Stimulated activated CD8-positive, alpha-beta memory T cell treated with anti-CD3 and anti-CD28 coated beads, Interleukin-15, amount 100 ng/mL, for 4 hours (primary cell): ENCODE results near the gene CAPN12.

Experiments
- DNase-seq, 2 donors: peaks; one replicate each; pipeline ENCODE4 v3.0.0-alpha.2; 2020; ENCODE audit warnings: low read depth in 2 of 2

Gene CAPN12

DNA sequence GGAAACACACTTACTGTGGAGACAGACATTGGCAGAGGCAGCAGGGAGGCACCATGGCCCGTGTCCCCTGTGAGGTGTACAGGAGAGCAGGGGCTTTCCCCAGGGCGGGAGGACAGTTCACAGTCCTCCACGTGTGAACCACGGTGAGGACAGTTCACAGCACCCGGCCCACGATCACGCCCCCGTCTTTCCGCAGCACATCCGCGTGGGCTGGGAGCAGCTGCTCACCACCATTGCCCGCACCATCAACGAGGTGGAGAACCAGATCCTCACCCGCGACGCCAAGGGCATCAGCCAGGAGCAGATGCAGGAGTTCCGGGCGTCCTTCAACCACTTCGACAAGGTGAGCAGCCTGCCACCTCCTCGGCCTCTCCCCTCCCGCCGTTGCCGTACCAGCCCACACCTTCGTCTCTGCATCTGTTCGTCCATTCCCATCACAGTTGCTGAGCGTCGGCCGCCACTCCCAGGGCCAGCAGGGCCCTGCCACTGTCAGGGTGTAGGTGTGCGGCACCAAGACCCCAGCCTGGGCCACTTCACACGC, 17.4 kb downstream of the CAPN12 start:
- peak in 1 of 2 donors; percentile 41 for DNase-seq

DNA sequence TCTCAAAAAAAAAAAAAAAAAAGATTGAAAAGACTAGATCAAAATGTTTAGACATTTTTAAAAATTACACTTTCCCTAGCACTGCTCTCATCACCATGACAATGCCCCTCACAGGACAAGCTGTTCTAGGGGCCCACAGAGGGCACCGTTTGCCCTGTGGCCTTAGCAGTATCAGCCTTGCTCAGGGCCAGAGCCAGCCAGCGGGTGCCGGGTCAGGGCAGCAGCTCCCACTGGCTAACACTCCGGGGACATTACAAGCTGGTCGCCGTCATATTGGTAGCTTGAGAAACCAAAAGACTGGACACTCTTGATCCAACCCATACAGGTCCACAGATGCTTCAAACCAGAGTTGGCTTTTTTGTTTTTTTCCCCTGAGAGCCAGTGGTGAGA, 18.0 kb downstream of the CAPN12 start:
- DNase-seq = no peak

DNA sequence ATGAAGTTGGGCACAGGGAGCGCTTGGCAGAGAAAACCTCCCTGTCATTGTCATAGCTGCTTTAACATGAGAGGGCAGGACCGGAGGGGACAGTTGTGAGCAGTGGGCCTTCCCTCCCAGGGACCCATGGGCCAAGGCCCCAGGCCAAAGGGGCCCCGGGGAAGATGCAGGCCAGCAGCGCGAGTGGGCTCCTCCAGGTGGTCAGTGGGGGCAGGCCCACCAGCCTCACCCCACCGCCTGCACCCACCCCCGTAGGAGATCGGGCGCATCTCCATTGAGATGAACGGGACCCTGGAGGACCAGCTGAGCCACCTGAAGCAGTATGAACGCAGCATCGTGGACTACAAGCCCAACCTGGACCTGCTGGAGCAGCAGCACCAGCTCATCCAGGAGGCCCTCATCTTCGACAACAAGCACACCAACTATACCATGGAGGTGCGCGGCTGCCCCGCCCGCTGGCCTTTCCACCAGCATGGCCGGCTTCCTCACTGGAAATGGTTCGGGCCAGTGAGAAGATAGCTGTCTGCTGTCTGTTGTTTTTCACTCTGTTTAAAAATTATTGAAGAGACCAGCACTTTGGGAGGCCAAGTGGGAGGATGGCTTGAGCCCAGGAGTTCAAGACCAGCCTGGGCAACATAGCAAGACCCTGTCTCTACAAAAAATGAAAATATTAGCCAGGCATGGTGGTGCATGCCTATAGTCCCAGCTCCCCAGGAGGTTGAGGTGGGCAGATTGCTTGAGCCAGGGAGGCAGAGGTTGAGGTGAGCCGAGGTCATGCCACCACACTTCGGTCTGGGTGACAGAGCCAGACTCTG, 18.6 kb downstream of the CAPN12 start:
- no peak for DNase-seq

GRCh38 chr19:38723990-38724854, 20.1 kb downstream of the CAPN12 start:
- no peak for DNase-seq

DNA sequence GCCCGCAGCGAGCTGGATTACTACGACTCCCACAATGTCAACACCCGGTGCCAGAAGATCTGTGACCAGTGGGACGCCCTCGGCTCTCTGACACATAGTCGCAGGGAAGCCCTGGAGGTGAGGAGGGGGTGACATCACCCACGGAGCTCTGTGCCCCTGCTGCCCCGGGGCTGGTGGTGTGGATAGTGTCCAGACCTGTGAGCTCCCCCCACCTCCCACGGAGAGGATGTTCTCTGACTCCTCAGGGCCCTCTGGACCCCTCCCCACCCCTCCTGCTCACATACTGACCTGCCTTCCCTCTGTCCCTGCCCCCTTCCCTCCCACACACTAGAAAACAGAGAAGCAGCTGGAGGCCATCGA, 20.7 kb downstream of the CAPN12 start:
- no peak for DNase-seq

DNA sequence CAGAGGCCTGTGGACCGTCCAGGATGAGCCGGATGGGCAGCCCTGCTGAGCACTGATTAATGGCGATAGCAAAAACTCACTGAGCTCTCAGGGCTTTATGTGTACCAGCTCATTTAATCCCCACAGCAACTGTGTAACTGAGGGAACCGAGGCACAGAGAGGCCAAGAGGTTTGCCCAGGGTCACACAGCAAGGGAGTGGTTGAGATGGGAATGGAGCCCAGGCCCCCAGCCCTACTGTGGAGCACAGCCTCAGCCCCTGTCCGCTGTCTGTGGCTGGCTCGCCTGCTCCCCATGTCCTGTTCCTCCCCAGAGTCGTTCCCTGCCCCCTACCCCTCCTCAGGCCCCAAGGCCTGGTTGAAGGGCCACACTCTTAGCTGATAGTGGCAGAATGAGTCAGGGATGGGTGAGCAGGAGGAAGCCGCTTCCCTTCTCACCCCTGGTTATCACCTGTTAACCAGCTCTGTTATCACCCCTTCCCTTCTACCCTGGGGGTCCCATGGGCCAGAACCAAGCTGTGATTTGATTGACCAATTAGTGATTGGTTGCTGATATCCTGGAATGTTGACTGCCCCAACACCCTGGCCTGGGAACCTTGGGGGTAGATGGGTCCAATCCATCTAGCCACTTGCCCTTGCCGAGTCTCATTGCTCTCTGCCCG, 21.2 kb downstream of the CAPN12 start:
- no peak for DNase-seq

DNA sequence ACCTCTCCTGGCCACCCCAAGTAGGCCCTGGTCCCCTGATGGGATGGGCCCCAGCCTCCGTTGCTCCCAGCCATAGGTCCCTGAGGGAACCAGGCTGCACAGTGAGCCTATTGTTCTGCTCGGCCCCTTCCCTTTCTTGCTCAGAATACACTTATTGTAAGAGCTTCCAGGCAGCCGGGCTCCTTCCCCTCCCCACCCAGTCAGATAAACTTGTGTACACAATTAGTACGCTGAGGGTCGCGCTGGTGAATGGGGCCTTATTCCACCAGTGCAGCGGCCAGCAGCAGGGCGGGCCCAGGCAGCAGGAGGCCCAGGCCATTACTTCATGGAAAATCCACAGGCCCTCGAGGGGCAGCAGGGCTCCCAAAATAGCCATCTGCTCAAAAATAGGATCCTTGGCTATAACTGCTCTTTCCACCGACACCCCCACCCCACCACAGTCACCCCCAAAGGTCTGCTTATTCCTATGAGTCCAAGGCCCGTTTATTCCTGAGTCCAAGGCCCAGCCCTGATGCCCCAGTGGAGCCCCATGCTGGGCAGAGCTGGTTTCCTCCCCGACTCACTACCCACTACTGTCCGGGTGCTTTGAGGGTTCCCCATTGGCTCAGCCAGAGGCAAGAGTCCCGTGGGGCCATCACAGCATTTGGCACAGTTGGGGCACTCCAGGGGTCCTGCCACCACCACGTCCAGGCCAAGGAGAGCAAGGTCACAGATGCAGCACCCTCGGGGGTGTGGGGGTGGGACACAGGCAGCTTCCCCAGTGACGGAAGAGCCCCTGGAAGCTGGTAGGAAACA, 22.1 kb downstream of the CAPN12 start:
- no peak for DNase-seq

DNA sequence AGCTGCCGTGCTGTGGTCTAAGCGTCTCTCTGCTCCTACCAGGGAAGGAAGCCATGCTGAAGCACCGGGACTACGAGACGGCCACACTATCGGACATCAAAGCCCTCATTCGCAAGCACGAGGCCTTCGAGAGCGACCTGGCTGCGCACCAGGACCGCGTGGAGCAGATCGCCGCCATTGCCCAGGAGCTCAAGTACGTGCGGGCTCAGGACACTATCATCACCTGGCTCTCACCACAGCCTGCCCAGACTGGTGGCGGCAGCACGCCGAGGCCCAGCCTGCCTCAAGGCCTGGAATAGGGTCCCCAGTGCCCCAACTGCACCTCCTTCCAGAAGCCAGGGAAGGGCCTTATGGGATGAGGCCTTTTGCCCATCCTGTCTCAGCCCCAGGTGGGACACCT, 22.8 kb downstream of the CAPN12 start:
- no peak for DNase-seq

GRCh38 chr19:38720559-38721236, 23.6 kb downstream of the CAPN12 start:
- no peak for DNase-seq

DNA sequence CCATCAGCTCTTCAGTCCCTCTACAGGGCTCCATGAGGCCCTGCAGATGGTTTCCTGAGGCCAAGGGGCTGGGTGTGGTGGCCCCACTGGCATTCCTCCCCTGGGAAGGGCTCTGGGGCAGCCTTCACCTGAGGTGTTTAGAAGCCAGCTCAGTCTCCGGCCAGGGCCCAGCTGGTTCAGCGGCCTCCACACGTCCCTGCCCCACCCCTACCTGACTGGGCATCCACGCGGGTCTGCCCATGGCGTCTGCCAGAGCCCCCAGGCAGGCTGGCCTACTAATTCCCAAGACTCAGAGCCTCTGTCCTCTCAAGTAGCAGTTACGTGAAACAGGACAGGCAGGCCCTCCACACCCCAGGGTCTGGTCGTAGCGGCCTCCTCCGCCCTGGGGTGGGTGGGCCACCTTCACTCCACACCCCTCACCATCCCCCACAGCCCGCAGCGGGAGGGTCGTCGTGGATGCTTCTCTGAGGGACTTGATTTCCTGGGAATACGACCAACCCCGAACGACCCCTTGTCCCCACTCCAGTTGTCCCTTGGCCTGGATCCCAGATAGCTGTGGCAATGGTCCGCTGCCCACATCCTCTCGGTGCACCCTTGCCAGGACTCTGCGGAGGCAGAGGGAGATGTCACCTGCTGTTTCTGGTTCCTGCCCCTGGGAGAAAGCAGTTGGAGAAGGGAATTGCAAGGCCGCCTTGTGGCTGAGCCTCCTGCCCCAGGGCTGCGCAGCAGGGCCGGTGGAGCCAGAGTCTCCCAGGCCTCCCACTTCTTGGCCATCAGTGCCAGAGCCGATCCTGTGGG, 24.3 kb downstream of the CAPN12 start:
- no peak for DNase-seq

DNA sequence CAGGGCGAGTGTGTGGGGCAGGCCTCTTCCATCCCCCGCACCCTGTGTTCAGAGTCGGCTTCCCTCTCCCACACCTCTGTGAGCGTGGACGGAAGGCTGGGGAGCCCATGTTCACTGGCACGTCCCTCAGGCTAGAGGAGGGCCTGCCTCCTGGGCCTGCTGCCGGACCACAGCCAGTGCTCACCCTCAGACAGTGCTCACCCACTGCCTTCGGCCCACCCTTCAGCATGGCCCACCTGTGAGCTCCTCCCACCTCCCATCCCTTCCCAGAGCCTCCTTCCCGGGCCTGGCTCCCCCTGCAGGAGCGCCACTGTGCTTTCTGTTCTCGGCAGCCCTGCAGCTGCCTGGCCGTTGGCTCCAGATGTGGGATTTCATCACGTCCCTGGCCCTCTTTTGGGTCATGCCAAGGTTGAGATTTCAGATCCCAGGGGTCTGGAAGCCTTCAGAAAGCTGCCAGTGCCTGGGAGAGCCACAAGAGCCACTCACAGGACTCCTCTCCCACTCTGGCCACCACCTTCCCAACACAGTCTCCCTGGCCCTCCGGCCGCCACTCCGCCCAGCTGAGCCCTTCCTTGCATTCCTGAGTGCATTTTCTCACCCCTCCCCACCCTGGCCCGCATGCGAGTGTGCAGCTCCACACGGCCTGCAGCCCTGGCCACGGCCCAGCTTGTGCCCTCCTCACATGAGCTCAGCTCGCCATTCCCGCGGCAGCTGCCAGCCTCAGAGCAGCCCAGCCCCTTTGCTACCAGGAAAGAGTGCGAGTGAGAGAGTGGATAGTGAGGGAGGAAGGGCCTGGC, 25.3 kb downstream of the CAPN12 start:
- no peak for DNase-seq

GRCh38 chr19:38717855-38718254, 26.4 kb downstream of the CAPN12 start:
- no peak for DNase-seq

DNA sequence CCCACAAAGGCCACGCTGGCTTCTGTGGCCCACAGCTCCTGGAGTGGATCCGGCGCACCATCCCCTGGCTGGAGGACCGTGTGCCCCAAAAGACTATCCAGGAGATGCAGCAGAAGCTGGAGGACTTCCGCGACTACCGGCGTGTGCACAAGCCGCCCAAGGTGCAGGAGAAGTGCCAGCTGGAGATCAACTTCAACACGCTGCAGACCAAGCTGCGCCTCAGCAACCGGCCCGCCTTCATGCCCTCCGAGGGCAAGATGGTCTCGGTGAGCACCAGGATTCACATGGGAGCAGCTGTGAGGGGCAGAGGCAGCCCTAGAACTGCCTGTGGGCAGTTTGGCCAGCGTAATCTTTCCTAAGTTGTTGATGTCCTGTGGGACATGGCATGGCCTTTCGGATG, 27.2 kb downstream of the CAPN12 start:
- no peak for DNase-seq

- no peak for DNase-seq
Observed at GRCh38 chr19:38715555-38715954, 28.7 kb downstream of the CAPN12 start.

- no peak for DNase-seq
Observed at GRCh38 chr19:38714354-38714778, 29.9 kb downstream of the CAPN12 start.

DNA sequence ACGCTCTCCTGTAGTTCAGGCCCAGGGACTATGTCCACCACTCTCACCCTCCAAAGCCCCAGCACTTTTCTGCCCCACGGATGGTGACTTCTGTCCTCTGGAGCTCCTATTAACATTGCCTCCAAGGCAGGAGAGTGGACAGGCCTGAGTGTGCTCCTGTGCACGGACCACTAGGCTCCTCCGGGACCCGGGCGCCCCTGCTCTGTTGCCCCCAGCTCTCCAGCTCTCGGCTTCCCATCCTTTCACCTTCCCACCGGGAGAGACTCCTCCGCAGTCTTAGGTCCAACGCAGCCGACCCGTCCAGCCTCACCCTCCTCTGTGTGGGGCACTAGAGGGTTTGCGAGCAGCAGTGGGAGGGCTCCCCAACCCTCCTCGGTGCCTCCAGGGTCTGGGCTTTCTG, 30.4 kb downstream of the CAPN12 start:
- no peak for DNase-seq

DNA sequence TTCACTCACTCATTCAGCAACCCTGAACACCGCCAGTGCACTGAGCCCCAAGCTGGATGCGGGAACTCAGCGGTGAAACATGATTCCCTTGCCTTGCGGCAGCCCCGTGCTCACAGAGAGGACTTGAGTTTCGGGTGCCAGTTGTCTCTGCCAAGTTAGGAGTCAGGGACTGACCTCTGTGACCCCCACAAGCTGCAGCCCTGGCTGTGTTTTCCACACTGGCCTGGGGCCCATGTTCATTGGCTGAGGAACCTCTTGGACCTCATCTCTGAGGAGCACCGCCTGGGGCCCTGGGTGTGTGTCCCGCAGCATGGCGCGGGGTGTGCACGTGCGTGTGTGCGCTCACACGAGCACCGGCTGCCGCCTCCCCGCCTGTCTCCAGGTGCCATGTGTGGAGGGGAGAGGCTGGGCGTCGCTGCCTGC, 31.0 kb downstream of the CAPN12 start:
- DNase-seq = no peak

- DNase-seq = no peak
Observed at GRCh38 chr19:38712161-38712748, 32.0 kb downstream of the CAPN12 start.

GRCh38 chr19:38711726-38712153, 32.5 kb downstream of the CAPN12 start:
- no peak for DNase-seq
